BJ (cell line): ENCODE measurements around the gene ATAD3B. TPM values are rescaled to one million over a fixed set of nuclear protein-coding genes. Genes with fewer than 3 reads are reported as not detected.

ENCODE experiments used
- CTCF ChIA-PET: fragments of 350-600 bp; formaldehyde crosslinking; extraction: SDS; loops from one replicate; lab custom pipeline; 2021; ENCODE audit warnings: antibody characterized with exemption, inconsistent platforms; lab: Yijun Ruan, JAX
- POLR2A ChIA-PET: fragments of 300-600 bp; sonication (Branson Sonifier 250); formaldehyde crosslinking; extraction: SDS; loops from one replicate; lab custom pipeline; 2021; ENCODE audit warnings: antibody characterized with exemption; lab: Charles Lee
- DNase-seq: peaks from one replicate; pipeline ENCODE4 v3.0.0-alpha.2; 2011; ENCODE audit warnings: low read depth
- H3K27me3 ChIP-seq: 2 replicates; pipeline ENCODE4 v1.6.0; 2011; ENCODE audit warnings: low read length; ENCODE audit not compliant: control insufficient read depth, insufficient read depth
- H3K36me3 ChIP-seq: 2 replicates; pipeline ENCODE4 v1.5.1; 2011; ENCODE audit warnings: low read length; ENCODE audit not compliant: control insufficient read depth, insufficient read depth
- H3K4me3 ChIP-seq: 2 replicates; pipeline ENCODE4 v1.5.1; 2011; ENCODE audit warnings: low read depth, mild to moderate bottlenecking, control low read depth, low read length
- CTCF ChIP-seq: IDR thresholded peaks from 2 replicates; pipeline ENCODE4 v1.5.1; 2011; ENCODE audit warnings: low read depth, mild to moderate bottlenecking, control low read depth, inconsistent platforms, low read length, moderate library complexity; ENCODE audit not compliant: insufficient read depth
- polyA plus RNA-seq: library from polyadenylated mRNA; depleted of rRNA; stranded (reverse); fragments of >200 nt; gene quantifications from 2 replicates; pipeline ENCODE4 v1.2.3, GENCODE V29; 2011

The ATAD3B gene
- polyA plus RNA-seq, 1 experiment: 12.5 TPM

GRCh38 chr1:1537626-1538250 is 66.2 kb downstream of the ATAD3B start:
- CTCF ChIA-PET: no interaction called here
- POLR2A ChIA-PET: no interaction called here
- peaks cover 19% of the 10 kb centered on the region for H3K36me3 ChIP-seq
- H3K4me3 ChIP-seq: no peak overlapping the region
- DNase-seq: no peak
- no peaks in the 10 kb centered on the region for H3K27me3 ChIP-seq
- no peak for TF ChIP-seq CTCF

GRCh38 chr1:1538334-1538733 is 66.8 kb downstream of the ATAD3B start:
- no peaks in the 10 kb centered on the region for H3K27me3 ChIP-seq
- DNase-seq: no peak
- ChIA-PET POLR2A (no interaction called here), CTCF (no interaction called here)
- peaks cover 25% of the 10 kb centered on the region for H3K36me3 ChIP-seq
- TF ChIP-seq CTCF: no peak
- no peak overlapping the region; the same call in 1 of the 2 replicates for H3K4me3 ChIP-seq

GRCh38 chr1:1538989-1539309 is 67.4 kb downstream of the ATAD3B start:
- no peak for DNase-seq
- no peak for TF ChIP-seq CTCF
- Histone ChIP-seq H3K27me3 (no peaks in the 10 kb centered on the region), H3K4me3 (peak overlapping the region; percentile 66), H3K36me3 (peaks cover 25% of the 10 kb centered on the region)
- ChIA-PET POLR2A (interaction anchor here (0.6 kb wide), 1 partner anchor 753 kb away, joined by 6 read pairs; no protein-coding TSS in a partner anchor), CTCF (no interaction called here)

- Histone ChIP-seq H3K27me3 (no peaks in the 10 kb centered on the region), H3K36me3 (peaks cover 25% of the 10 kb centered on the region), H3K4me3 (peak overlapping the region; percentile 66)
- no peak for TF ChIP-seq CTCF
- no peak for DNase-seq
- CTCF ChIA-PET: no interaction called here
- POLR2A ChIA-PET: interaction anchor here (0.6 kb wide), 1 partner anchor 752 kb away, joined by 6 read pairs; no protein-coding TSS in a partner anchor
These were observed 67.9 kb downstream of the ATAD3B start for GRCh38 chr1:1539310-1540089.

- POLR2A ChIA-PET: no interaction called here
- H3K4me3 ChIP-seq: peak within 1 kb of the TSS; percentile 66
- no peak for TF ChIP-seq CTCF
- no peaks in the 10 kb centered on the region for H3K27me3 ChIP-seq
- DNase-seq: peak; percentile 8
- peaks cover 25% of the 10 kb centered on the region for H3K36me3 ChIP-seq
- CTCF ChIA-PET: no interaction called here
These were observed 68.7 kb downstream of the ATAD3B start, which contains the start of gene TMEM240 for GRCh38 chr1:1540090-1540817. Gene TMEM240, minus strand, starts transcription at chr1:1540624. Its CDS starts 278 bp downstream, at chr1:1540346.
